Measurements from ENCODE around the gene ANKRD37. TPM values are rescaled to one million over a fixed set of nuclear protein-coding genes. Genes with fewer than 3 reads are reported as not detected.

ANKRD37 gene
- total and polyA plus RNA-seq, 2 of the 8 experiments (the other 6 are each of a cell fraction or from before 2014, with no cell fraction given), result 2.8 to 3.4 TPM

- Histone ChIP-seq H3K79me1 (ENCODE audit: low read depth, low read length) (no peaks in the 10 kb centered on the region), H2BK15ac (ENCODE audit: low read length) (no peak overlapping the region), H3K23me2 (ENCODE audit: low read depth, low read length) (no peaks in the 10 kb centered on the region; the same call in 1 of the 2 replicates), H3K27me3 (replicated peaks in 1 of 4; ENCODE audit: control insufficient read depth in 3 of 4, extremely low read depth in 1 of 4, insufficient read depth in 3 of 4, low read length in 3 of 4) (no peaks in the 10 kb centered on the region), H3K14ac (ENCODE audit: insufficient read length) (no peak overlapping the region), H3K27ac (ENCODE audit: low read depth, low read length) (no peak overlapping the region), H4K91ac (replicated peaks; ENCODE audit: insufficient read length, low read length) (no peak overlapping the region), H3K9me3 (ENCODE audit: insufficient read depth in 2 of 2, low read depth in 1 of 2, low read length in 1 of 2) (peaks cover 0 to 7% of the 10 kb centered on the region in 2 experiments; a peak in 1 of 4 replicates), H2BK12ac (ENCODE audit: low read depth, low read length) (peak overlapping the region; percentile 33; the same call in 1 of the 2 replicates), H3K4me2 (ENCODE audit: insufficient read depth in 1 of 2, low read depth in 2 of 2, low read length in 2 of 2) (no peak overlapping the region), H4K5ac (ENCODE audit: insufficient read length, low read depth, low read length) (no peak overlapping the region), H3K4me1 (replicated peaks in 1 of 4; ENCODE audit: control insufficient read depth in 3 of 4, insufficient read depth in 4 of 4, low read length in 3 of 4) (peaks cover 0 to 4% (median 3%) of the 10 kb centered on the region in 4 experiments; a peak in 2 of 7 replicates), H3K18ac (ENCODE audit: extremely low read depth, low read length) (no peak overlapping the region), H2BK5ac (ENCODE audit: low read depth, low read length) (no peak overlapping the region), H3K23ac (ENCODE audit: insufficient read length) (no peak overlapping the region), H3K4ac (replicated peaks; ENCODE audit: insufficient read length, low read depth, low read length) (no peak overlapping the region), H3K56ac (replicated peaks; ENCODE audit: insufficient read length, low read depth, low read length) (no peak overlapping the region), H4K20me1 (replicated peaks in 1 of 2; ENCODE audit: control insufficient read depth in 1 of 2, insufficient read depth in 2 of 2, low read length in 2 of 2) (no peaks in the 10 kb centered on the region), H2AK5ac (ENCODE audit: low read depth, low read length) (no peak overlapping the region), H3K36me3 (ENCODE audit: control insufficient read depth in 2 of 4, insufficient read depth in 4 of 4, low read length in 3 of 4) (peaks cover 0 to 4% (median 0%) of the 10 kb centered on the region in 4 experiments; a peak in 1 of 8 replicates), H3K4me3 (ENCODE audit: extremely low read depth in 1 of 4, insufficient read depth in 2 of 4, low read depth in 3 of 4, low read length in 4 of 4) (no peak overlapping the region), H2BK20ac (ENCODE audit: low read length) (no peak overlapping the region), H3K9ac (replicated peaks in 1 of 4; ENCODE audit: extremely low read depth in 1 of 4, low read depth in 3 of 4, low read length in 3 of 4) (no peak overlapping the region), H2BK120ac (replicated peaks; ENCODE audit: low read depth, low read length) (no peak overlapping the region), H2AFZ (ENCODE audit: low read length) (no peak overlapping the region), H3K79me2 (ENCODE audit: control insufficient read depth in 1 of 2, insufficient read depth in 2 of 2, low read length in 2 of 2) (no peaks in the 10 kb centered on the region), H4K8ac (ENCODE audit: extremely low read depth, insufficient read depth, low read length) (no peak overlapping the region)
- WGBS, 2 experiments (ENCODE audit: extremely low coverage in 1 of 2, insufficient coverage in 1 of 2, insufficient read length in 1 of 2, insufficient replicate concordance in 2 of 2, low coverage in 1 of 2, low lambda C conversion rate in 2 of 2, missing lambda C conversion rate in 1 of 2), result 91% methylated on average over 13 of the region's 13 CpGs; no CpG with 5 or more reads in 1 of the 2 experiments
- CTCF ChIA-PET (ENCODE audit: partially characterized antibody), result interaction anchor here (1.2 kb wide), 1 partner anchor 659 kb away, joined by 3 read pairs; no protein-coding TSS in a partner anchor
- no peak for DNase-seq (ENCODE audit: low read depth in 1 of 2, low spot score in 2 of 2)
- POLR2A ChIA-PET (ENCODE audit: partially characterized antibody), result interaction anchor here (1.3 to 1.4 kb wide), 2 partner anchors 17 to 26 kb away, joined by 3 read pairs; partner anchors contain the start of gene ANKRD37
- FAIRE-seq, result no peak
- TF ChIP-seq SP4 (IDR thresholded peaks at IDR 0.05; ENCODE audit: low read length), result no peak
- no peak for TF ChIP-seq CTBP2 (IDR thresholded peaks at IDR 0.05; ENCODE audit: borderline replicate concordance, insufficient read depth, insufficient read length, low read length)
- no peak for TF ChIP-seq SUZ12 (IDR thresholded peaks at IDR 0.05; ENCODE audit: low read length)
- no peak for TF ChIP-seq BCL11A (IDR thresholded peaks at IDR 0.05; ENCODE audit: low read depth in 2 of 2, low read length in 2 of 2)
- no peak for TF ChIP-seq TEAD4 (IDR thresholded peaks at IDR 0.05; ENCODE audit: low read depth, low read length)
- TF ChIP-seq GTF2F1 (IDR thresholded peaks at IDR 0.05; ENCODE audit: borderline replicate concordance, low read depth, low read length), result no peak
- TF ChIP-seq ASH2L (IDR thresholded peaks at IDR 0.05; ENCODE audit: low read length), result no peak
- TF ChIP-seq ATF2 (IDR thresholded peaks at IDR 0.05; ENCODE audit: low read length), result no peak
- TF ChIP-seq RBBP5 (IDR thresholded peaks at IDR 0.05; ENCODE audit: borderline replicate concordance, low read depth, low read length), result no peak
- TF ChIP-seq POLR2AphosphoS5 (IDR thresholded peaks at IDR 0.05; ENCODE audit: low read depth, low read length), result no peak
Observed at GRCh38 chr4:185379326-185380295, 17.0 kb upstream of the ANKRD37 start.

Measured in H1 (cell line).